DMS114 treated with DMSO at 0.1 percent for 48 hours (cell line): Measurements from ENCODE around the gene STARD8.
"Not testable (repeated sequence)": the region's sequence is repeated elsewhere in the genome, so short reads cannot be mapped to it uniquely, and the experiment has no call there.

Source experiments
- DNase-seq: peaks from one replicate; lab custom pipeline; 2025; ENCODE audit not compliant: unreplicated experiment; lab: John Stamatoyannopoulos, UW

The STARD8 gene

DNA sequence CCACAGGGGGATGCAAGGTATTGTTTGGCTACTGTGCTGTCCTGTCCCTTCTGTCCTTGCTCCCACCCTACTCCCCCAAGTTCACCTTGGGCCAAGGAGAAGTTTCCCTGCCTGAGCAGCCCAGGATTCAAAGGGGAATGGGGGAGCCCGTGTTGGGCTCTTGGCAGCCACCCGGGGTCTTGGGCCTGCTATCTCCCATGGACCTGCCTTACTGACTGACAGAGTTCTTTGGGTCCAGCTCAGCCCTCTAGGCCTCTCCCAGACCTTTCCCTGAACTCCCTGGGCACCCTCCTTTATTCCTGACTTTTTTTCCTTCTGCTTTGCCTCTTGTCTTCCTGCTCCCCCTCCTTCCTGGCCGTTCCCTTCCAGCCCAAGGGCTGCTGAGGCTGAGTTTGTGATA is 67.4 kb downstream of the STARD8 start:
- no peak for DNase-seq

- no peak for DNase-seq
These were observed 69.7 kb downstream of the STARD8 start for GRCh38 chrX:68717196-68717595.

GRCh38 chrX:68717663-68718442 is 70.4 kb downstream of the STARD8 start:
- no peak for DNase-seq

GRCh38 chrX:68718443-68718820 is 71.0 kb downstream of the STARD8 start:
- no peak for DNase-seq

DNA sequence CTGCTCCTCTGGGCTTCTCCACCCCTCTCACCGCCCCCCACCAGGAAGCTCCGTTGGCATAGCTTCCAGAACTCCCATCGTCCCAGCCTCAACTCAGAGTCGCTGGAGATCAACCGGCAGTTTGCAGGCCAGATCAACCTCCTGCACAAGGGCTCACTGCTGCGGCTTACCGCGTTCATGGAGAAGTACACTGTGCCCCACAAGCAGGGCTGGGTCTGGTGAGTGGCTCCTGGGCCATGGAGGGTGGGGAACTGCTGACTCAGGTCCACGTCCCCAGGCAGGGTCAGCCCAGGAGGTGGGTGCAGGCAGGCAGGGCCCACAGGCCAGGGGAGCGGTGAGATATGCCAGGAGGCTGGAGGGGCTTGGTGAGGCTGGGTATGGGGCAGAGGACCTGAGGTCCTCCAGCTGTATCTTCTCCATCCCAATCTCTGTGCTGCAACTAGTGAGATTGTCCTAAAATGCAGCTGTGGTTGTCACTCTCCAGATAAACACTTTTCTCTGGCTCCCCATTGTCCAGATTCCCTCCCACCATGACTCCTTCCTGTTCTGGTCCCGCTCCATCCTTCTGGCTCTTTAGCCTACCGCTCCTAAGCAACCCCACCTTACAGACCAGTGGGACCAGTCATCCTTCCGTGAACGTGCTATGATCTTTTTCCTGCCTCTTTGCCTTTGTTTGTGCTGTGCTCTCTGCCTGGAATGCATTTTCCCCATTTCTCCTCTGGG is 71.9 kb downstream of the STARD8 start:
- DNase-seq: no peak

GRCh38 chrX:68719904-68720614 is 72.6 kb downstream of the STARD8 start:
- peak; percentile 3 for DNase-seq

DNA sequence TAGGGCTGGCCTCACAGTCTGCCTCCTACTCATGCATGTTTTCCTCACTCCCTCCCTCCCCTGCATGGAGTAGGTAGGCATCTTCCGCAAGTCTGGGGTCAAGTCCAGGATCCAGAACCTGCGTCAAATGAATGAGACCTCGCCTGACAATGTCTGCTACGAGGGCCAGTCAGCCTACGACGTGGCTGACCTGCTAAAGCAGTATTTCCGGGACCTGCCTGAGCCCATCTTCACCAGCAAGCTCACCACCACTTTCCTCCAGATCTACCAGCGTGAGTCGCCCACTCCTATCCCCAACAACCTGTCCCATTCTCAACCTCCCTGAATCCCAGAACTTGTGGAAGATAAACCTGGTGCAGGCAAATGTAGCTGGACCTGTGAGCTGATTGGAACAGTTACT is 73.4 kb downstream of the STARD8 start:
- no peak for DNase-seq

DNA sequence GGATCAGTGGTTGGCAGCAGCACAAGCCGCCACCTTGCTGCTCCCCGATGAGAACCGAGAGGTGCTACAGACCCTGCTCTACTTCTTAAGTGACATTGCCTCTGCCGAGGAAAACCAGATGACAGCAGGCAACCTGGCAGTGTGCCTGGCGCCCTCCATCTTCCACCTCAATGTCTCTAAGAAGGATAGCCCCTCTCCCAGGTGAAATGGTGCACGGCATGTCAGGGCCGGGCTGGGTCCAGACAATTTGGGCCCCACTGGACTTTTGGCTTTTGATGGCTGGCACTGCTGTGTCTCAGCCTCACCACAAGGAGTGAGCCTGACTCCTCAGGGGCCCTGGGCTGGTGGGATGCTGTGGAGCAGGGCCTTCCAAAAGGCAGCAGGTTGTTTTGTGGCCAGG is 74.1 kb downstream of the STARD8 start:
- DNase-seq: no peak

DNA sequence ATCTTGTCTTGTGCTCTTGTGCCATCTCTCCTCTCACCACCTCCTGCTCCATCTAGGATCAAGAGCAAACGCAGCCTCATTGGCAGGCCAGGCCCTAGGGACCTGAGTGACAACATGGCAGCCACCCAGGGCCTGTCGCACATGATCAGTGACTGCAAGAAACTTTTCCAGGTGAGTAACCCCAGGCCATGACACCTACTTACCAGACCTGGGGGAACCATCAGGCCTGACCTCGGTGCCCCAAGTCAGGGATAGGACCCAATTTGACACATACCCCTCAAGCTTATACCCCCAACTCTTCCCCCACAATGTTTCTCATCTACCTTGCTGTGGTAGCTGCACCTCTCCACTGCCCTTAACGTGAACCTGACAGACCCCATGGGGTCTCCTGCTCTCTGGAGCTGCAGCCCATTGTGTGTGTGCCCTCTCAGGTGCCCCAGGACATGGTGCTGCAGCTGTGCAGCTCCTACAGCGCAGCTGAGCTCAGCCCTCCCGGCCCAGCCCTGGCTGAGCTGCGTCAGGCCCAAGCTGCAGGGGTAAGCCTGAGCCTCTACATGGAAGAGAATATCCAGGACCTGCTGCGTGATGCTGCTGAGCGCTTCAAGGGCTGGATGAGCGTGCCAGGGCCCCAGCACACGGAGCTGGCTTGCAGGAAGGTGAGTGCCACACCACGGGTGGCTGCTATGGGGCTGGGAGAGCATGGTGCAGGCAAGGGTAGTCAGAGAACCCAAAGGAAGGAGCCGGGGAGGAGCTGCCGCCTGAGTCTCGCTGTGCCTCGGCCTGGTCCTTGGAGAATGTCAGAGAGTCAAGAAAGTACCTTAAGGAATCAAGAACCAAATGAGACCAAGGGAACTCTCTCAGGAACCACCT is 74.8 kb downstream of the STARD8 start:
- DNase-seq: no peak

DNA sequence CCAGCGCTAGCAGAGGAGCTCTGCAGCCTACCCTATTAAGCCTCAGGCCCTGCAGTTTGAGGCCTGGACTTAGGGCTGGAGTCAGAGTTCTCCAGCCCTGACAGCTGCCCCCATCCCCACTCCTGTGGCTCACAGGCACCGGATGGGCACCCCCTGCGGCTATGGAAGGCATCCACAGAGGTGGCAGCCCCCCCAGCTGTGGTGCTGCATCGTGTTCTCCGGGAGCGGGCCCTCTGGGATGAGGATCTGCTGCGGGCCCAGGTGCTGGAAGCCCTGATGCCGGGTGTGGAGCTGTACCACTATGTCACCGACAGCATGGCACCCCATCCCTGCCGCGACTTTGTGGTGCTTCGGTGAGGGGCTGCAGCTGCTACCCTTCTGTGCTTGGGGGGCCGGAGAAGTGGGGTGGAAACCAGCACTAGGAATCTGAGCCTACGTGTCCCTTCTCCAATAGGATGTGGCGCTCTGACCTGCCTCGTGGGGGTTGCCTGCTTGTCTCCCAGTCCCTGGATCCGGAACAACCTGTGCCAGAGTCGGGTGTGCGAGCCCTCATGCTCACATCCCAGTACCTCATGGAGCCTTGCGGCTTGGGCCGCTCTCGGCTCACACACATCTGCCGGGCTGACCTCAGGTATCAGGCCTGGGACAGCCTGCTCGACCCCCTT is 76.2 kb downstream of the STARD8 start:
- no peak for DNase-seq

DNA sequence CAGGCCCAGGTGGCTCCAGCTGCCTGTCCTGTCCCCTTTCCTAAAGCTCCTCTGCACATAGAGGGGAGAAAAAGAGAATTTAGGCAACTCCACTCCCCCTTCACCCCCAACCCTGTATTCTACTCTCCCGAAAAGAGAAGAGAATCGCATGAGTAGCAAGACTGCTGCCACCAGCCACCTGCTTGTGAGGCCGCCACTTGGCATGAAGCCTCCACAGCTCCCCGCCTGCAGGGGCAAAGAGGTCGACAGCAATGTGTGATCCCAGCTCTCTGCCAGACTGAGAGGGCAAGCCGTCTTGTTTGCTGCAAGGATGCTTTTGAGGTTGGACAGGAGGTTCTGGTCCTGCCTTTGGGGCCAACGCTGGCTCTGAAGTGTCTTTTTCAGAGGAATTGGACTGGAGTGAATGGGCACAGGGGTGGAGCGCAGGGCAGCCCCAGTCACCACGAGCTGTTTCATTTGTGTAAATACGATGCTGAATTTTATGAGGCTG is 77.1 kb downstream of the STARD8 start:
- no peak for DNase-seq

GRCh38 chrX:68725756-68726365 is 78.4 kb downstream of the STARD8 start:
- no peak for DNase-seq

DNA sequence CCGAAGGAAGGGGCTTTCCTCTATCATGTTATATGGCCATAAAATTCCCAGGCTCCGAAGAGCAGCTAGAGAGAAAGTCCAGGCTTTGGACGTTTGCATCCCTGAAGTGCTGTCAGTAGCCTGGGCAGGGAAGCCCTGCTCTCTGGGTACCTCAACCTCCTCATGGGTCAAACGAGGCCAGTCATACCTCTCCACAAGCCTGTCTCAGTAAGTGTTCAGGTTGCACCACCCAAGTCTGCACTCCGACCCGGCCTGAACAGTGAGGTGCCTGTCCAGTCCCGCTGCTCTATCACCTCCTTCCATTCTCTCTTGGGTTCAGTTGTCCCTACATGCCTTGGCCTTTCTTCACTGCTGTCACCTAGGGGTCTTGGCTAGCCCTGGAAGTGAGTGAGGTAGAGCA is 78.9 kb downstream of the STARD8 start:
- DNase-seq: no peak

DNA sequence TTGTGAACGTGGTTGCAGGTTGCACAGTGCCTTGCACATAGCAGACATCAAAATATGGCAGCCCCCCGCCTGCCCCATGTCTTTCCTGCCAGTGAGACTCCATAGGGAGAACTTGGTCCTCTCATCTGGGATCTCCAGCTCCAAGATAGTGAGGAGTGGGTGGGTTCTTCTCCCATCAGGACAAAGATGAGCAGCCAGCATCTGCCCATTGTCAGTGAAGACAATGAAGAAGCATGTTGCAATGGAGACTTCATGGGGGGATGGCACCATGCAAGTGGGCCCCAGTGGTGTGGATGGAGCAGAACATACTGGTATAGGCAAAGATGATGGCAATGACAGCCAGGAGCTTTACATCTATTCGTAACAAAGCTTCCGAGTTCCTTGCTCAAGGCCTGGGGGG is 80.2 kb downstream of the STARD8 start:
- DNase-seq: no peak

DNA sequence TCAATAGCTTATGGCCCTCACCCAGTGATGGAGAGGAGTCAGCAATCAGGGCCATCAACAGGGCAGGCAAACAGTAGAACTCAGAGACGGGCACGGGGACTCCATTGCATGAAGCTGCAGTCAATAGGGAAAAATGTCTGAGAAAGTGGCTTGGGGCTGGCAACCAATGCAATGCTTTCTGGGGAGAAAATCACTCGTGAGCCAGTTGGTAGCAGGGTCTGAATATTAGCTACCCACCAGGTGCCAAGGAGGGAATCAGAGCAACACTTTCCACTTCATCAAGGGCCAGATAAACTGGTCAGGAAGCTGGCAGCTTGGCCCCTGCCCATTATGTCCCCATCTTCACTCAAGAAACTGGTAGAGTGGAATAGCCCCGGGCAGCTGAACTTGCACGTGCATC is 80.7 kb downstream of the STARD8 start:
- no peak for DNase-seq

DNA sequence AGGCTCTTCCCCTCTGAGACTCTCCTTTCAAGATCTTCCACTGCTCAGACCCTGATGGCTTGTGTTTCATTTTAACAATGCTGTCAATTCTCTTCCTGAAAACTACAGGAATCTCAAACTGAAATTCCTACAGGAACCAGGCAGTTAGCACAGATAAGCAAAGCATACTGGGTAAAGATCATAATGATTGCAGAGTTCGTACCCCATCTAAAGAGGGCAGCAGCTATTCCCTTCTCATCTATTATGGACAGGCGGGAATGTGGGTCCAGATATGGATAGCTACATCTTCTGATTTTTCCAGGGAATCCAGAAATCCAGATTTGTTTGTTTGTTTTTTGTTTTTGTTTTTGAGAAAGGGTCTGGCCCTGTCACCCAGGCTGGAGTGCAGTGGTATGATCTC is 83.8 kb downstream of the STARD8 start:
- DNase-seq: no peak

GRCh38 chrX:68732906-68733493 is 85.5 kb downstream of the STARD8 start:
- no peak for DNase-seq

- DNase-seq: no peak
These were observed 87.8 kb downstream of the STARD8 start for GRCh38 chrX:68735266-68735665.

GRCh38 chrX:68741864-68742263 is 94.4 kb downstream of the STARD8 start:
- not testable (repeated sequence) for DNase-seq

GRCh38 chrX:68743754-68744153 is 96.3 kb downstream of the STARD8 start:
- no peak for DNase-seq
